Thyroid gland (tissue), 4 donors: ENCODE data around the gene CTNS.

Experiments used
- POLR2A ChIP-seq, 2 donors: fragments of 450-650 bp; IDR thresholded peaks; one replicate each; pipeline ENCODE4 v1.6.1; 2017; ENCODE audit warnings: antibody characterized with exemption in 2 of 2, mild to moderate bottlenecking in 2 of 2, moderate library complexity in 1 of 2
- TF ChIP-seq, protein P1 (sequence below), 6 experiments: fragments of 200-600 bp in 3 of 6; fragments of 450-650 bp in 3 of 6; sonication (generic) in 3 of 6; IDR thresholded peaks; one replicate each; pipeline ENCODE4 v1.5.1; 2016 to 2019; ENCODE audit warnings: antibody characterized with exemption in 6 of 6, mild to moderate bottlenecking in 2 of 6, inconsistent platforms in 1 of 6, moderate library complexity in 1 of 6

GRCh38 chr17:3697103-3697476 lies 60.5 kb downstream of the CTNS start:
- TF ChIP-seq, protein P1, sequence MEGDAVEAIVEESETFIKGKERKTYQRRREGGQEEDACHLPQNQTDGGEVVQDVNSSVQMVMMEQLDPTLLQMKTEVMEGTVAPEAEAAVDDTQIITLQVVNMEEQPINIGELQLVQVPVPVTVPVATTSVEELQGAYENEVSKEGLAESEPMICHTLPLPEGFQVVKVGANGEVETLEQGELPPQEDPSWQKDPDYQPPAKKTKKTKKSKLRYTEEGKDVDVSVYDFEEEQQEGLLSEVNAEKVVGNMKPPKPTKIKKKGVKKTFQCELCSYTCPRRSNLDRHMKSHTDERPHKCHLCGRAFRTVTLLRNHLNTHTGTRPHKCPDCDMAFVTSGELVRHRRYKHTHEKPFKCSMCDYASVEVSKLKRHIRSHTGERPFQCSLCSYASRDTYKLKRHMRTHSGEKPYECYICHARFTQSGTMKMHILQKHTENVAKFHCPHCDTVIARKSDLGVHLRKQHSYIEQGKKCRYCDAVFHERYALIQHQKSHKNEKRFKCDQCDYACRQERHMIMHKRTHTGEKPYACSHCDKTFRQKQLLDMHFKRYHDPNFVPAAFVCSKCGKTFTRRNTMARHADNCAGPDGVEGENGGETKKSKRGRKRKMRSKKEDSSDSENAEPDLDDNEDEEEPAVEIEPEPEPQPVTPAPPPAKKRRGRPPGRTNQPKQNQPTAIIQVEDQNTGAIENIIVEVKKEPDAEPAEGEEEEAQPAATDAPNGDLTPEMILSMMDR (IDR thresholded peaks at IDR 0.05), result no peak
- no peak for TF ChIP-seq POLR2A (IDR thresholded peaks at IDR 0.05)
